AG04450 (cell line): ENCODE measurements around the gene LARGE2. TPM values are rescaled to one million over a fixed set of nuclear protein-coding genes. Genes with fewer than 3 reads are reported as not detected.

Experiments
- CTCF ChIA-PET: fragments of 300-600, 350-600 bp; formaldehyde crosslinking; extraction: SDS; loops from one replicate; lab custom pipeline; 2022; ENCODE audit warnings: antibody characterized with exemption, inconsistent platforms; lab: Charles Lee
- POLR2A ChIA-PET: fragments of 350-600 bp; formaldehyde crosslinking; extraction: SDS; loops from one replicate; lab custom pipeline; 2021; ENCODE audit warnings: antibody characterized with exemption, inconsistent platforms; lab: Yijun Ruan, JAX
- DNase-seq: peaks from one replicate; pipeline ENCODE4 v3.0.0-alpha.2; 2011; ENCODE audit warnings: low read depth, low spot score
- H3K27ac ChIP-seq: one replicate; pipeline ENCODE4 v1.5.1; 2012; ENCODE audit warnings: low read depth, low read length, control low read depth
- H3K27me3 ChIP-seq: one replicate; pipeline ENCODE4 v1.6.0; 2012; ENCODE audit warnings: low read length; ENCODE audit not compliant: control insufficient read depth, insufficient read depth
- H3K4me3 ChIP-seq: 2 replicates; pipeline ENCODE4 v1.5.1; 2011; ENCODE audit warnings: mild to moderate bottlenecking, low read depth, low read length, control low read depth
- H3K9me3 ChIP-seq: 2 replicates; pipeline ENCODE4 v1.5.1; 2012; ENCODE audit warnings: low read length; ENCODE audit not compliant: control insufficient read depth, insufficient read depth
- CTCF ChIP-seq: IDR thresholded peaks from 2 replicates; pipeline ENCODE4 v1.5.1; 2011; ENCODE audit warnings: low read depth, low read length, control low read depth, inconsistent platforms
- polyA plus RNA-seq: library from polyadenylated mRNA; depleted of rRNA; stranded (reverse); fragments of >200 nt; gene quantifications from 2 replicates; pipeline ENCODE4 v1.2.3, GENCODE V29; 2011; rRNA removed

LARGE2 gene
- polyA plus RNA-seq, 1 experiment: not detected

GRCh38 chr11:45974806-45975205, 52.4 kb downstream of the LARGE2 start:
- no peaks in the 10 kb centered on the region for H3K9me3 ChIP-seq
- H3K27me3 ChIP-seq: no peaks in the 10 kb centered on the region
- ChIA-PET CTCF (interaction anchor here (1.0 to 1.7 kb wide), 2 partner anchors 10 to 32 kb away, joined by 4 to 18 read pairs; no protein-coding TSS in a partner anchor), POLR2A (no interaction called here)
- DNase-seq: no peak
- no peak for TF ChIP-seq CTCF
- H3K27ac ChIP-seq: no peak overlapping the region
- no peak overlapping the region for H3K4me3 ChIP-seq

Other genes with a start within 250 kb of the LARGE2 start
- gene SLC35C1, start 117.5 kb upstream of the LARGE2 start, polyA plus RNA-seq: 4.7 and 10.6 TPM in 2 replicates
- gene CRY2, start 75.2 kb upstream of the LARGE2 start, polyA plus RNA-seq: 11.7 and 13.3 TPM in 2 replicates
- gene MAPK8IP1, start 37.0 kb upstream of the LARGE2 start, polyA plus RNA-seq: 5.6 and 7.6 TPM in 2 replicates
- gene FREY1, start 15.4 kb upstream of the LARGE2 start, polyA plus RNA-seq: 0.35 TPM in 1 of 2 replicates, not detected in the other
- gene PEX16, start 4.8 kb upstream of the LARGE2 start, polyA plus RNA-seq: 16.0 and 18.8 TPM in 2 replicates
- gene PHF21A, start 198.8 kb downstream of the LARGE2 start, polyA plus RNA-seq: 29.0 and 29.2 TPM in 2 replicates